GM19452 (cell line): ENCODE results near the gene RAPGEF1.
A peak's percentile ranks its signal among the peaks of the same experiment; 100 is the strongest.
"Not testable (repeated sequence)": the region's sequence is repeated elsewhere in the genome, so short reads cannot be mapped to it uniquely, and the experiment has no call there.

Source experiments
- ATAC-seq: cut with Tn5 transposase; IDR thresholded peaks from one replicate; pipeline ENCODE4 v1.9.1; 2021; ENCODE audit not compliant: unreplicated experiment

Gene RAPGEF1

DNA sequence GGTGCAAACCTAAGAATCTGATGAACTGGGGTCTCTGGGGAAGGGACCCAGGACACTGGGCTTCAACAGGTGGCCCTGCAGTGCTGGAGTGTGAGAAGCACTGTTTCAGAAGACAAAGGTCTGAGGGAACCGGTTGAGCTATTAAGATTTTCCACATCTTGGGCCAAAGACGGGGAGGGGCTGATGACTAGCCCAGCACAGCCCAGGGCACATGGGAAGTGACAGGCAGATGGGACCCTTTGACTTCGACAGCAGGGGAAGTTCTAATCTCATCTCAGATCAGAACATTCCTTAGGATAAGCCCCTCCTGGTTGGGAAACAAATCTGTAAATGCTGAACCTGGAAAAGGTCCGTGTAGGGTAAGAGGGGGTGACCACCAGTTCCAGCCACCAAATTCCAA lies 67.4 kb downstream of the RAPGEF1 start:
- no peak for ATAC-seq

DNA sequence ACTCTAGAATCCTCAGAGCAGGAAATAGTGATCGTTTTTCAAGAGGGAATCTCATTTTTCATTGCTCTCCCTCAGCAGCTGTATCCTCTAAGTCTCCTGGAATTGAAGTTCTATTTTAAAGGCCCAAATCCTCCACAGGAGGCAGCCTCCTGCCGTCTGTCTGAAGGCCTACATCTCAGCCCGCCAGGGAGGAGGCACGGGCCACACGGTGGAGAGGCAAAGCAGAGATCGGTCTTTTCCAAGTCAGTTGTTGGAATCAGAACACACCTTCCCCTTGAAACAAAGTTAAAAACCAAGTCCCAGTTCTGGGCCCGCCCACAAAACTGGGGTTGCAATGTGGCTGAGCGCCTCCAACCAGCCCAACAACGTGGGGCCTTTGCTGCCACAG lies 68.7 kb downstream of the RAPGEF1 start:
- ATAC-seq, result no peak

DNA sequence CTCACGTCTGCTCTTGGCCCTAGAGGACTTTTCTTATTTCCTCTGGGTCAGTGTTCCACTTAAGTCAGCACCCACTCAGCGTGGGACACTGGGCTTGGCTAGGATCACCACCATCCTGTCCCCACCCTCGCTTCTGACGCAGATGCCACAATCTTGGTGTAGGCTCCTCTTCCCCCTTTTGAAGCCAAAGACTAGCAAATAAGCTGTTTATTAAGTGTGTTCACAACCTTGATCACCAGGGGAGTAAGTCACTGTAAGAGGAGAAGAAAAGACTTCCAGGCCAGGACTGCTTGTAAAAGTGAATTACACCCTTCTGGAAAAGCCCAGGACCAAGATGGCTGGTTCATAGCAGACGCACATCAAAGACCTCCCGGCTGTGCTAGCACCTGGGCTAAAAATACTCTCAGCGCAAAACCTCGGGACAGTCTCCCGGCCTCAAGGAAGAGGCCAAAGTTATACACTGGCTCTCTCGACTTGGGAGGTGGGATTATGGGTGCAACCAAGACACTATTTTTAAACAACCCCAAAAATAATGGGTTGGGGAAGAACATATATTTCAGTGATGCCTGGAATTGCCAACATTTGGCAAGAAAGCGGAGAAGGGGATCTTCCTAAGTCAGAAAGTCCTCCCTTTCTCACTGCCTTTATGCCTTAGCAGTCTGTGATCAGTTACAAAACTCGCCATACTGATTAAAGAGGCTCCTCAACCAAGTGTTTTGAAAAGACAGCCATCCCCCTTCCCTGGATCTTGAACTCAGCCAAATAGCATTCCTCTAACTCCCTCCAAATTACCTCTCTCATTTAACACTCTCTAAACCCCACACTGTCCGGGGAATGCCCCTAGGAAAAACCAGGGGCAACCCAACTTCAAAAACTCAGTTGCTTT lies 69.4 kb downstream of the RAPGEF1 start:
- no peak for ATAC-seq

DNA sequence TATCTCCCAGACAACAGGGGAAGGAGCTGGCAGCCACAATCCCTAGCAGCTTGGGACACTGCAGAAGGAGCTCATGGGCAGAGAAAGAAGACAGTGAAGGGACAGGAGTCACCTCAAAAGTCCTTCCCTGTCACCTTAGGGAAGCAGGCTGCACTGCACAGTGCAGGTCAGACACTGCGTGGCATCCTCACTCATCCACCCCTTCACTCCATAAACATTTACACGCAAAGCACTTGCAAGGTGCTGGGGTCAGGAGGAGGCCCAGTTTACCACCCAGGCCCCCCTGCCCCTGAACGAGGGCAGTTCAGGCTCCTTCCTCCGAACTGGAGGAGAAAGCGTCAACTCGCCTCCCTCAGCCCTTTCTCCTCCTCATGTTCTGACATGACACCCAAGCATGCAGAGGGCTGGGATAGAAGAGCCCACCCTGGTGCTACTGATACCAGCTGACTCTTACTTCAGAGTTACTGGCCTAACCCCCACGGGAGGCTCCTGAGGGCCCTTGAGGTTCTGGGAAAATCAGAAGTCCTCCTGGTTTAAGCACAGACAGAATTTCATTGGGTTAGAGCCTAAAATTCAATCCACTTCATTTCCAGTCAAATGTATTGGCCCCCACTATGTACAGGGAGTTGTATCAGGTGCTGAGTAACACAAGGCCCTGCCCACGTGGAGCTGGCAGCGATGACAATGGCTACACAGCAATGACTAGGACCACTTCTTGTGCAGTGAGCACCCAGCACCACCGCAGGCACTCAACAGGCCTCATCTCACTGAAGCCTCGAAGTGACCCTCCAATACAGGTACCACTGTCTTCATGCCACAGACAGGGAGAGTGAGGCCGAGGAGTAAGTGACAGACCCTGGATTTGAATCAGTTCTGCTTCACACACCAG lies 70.4 kb downstream of the RAPGEF1 start:
- no peak for ATAC-seq

DNA sequence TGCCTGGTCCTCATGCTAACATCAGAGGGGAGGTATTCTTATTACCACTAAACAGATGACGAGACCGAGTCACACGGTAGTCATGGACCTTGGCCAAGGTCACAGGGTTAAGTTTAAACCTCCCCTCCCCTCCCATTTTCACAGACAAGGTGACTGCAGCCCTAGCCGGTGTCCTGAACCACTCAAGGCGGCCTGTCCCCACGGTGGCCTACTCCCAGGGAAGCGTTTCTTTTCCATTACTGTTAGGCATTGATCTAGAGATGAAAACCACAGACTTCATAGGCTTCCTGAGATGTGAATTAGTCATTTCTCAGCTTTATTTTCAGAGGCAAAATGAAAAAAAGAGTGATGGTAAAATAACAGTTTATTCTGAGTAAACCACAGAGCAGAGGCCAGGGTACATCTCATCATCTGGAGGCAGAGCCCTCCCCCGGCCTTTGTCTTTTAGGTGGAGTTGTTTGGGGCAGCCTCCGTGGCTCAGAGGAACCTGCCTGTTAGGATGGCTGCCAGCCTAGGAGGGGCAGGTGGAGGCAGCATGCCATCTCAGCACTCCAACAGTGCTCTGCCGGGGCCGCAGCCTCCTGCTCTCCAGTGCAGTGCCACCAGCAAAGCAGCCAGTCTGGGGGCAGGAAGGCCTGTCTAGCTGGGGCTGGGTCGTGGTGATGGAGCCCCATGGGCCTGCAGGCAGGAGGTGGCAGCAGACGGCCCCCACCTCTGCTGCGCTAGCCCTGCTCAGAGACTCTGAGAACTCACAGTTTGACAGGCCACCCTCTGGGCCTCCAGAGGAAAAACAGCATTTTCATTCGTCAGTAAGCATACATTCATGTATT lies 71.2 kb downstream of the RAPGEF1 start:
- ATAC-seq, result peak; percentile 42

DNA sequence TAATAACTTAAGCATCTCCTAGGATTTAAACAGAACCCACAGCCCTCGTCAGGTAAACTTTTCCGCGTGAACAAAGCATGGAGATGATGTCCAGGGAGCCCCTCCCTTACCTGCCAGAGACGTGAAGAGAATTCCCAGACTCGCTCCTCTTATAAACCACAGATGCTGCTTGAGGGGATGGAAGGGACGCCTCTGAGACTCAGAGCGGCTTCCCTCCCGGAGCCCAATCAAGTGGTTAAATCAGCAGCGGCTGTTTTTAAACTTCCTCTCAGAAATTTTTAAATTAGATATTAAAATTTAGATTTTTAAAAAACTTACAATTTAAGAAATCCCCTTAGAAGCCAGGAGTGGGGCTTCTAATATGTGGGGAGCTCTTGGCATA lies 71.8 kb downstream of the RAPGEF1 start:
- ATAC-seq, result no peak

DNA sequence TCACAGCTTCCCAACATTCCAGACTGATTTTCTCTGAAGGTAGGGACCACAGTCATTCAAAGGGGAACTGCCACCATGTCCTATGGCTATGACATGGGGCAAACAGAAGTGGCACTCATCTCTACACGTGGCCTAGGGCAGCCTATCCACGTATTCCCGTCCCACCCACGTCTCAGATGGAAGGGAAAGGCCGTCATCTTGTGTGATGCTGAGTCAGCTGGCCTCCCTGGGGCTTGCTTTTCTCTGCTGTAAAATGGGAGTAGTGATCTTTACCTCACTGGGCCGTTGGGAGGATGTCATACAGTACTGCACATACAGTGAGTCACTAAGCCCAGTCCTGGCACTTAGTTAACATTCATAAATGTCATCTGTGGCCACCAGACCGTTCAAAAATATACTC lies 72.3 kb downstream of the RAPGEF1 start:
- no peak for ATAC-seq

DNA sequence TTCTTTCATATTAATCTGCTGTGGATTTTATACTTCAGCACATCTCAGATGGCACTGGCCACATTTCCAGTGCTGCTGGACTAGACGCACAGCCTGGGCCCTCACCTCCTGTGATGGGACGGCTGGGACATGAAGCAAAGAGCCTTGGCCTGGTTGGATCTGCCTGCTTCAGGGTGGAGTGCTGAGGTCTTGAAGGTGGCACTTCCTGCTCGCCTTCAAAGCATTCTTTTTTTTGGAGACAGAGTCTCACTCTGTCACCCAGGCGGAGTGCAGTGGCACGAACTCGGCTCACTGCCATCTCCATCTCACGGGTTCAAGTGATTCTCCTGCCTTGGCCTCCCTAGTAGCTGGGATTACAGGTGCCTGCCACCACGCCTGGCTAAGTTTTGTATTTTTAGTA lies 73.1 kb downstream of the RAPGEF1 start:
- no peak for ATAC-seq

DNA sequence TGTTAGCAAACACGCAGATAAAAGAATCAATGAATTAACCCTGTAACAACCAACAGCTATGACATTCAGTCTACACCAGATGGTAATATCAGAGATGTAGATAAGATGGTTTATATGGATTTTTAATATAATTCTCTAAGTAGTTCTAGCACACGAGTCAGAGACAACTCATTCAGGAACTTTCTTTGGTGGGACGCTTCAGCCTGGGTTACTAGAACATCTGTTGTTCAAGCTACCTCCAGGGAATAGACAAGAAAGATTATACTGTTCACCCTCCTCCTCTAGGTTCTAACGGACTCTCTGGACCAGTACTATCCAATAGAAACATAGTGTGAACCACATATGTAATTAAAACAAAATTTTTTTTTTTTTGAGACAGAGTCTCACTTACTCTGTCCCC lies 73.8 kb downstream of the RAPGEF1 start:
- no peak for ATAC-seq

DNA sequence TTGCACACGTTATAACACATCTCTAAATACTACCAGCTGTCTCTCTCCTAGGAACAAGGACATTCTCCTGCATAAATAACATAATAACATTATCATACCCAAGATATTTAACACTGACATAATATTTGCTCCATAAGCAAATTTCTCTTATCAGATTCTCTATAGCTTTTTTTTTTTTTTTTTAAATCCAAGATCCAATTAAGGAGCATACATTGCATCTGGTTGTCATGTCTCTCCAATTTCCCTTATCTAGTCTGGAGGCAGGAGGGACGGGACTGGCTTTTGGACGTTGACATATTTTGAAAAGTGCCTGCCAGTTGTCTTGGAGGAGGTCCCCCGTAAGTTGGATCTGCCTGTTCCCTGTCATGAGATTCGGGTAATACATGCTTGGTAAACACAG lies 76.6 kb downstream of the RAPGEF1 start:
- ATAC-seq, result no peak

DNA sequence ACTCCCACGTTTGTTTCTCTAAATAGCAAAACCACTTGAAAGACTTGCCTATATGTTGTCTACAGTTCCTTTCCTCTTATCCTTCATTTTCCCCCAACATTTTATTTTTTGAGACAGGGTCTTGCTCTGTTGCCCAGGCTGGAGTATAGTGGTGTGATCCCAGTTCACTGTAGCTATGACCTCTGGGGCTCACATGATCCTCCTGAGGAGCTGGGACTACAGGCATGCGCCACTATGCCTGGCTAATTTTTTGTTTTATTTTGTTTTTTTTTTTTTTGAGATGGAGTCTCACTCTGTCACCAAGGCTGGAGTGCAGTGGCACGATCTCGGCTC lies 77.6 kb downstream of the RAPGEF1 start:
- ATAC-seq, result not testable (repeated sequence)

DNA sequence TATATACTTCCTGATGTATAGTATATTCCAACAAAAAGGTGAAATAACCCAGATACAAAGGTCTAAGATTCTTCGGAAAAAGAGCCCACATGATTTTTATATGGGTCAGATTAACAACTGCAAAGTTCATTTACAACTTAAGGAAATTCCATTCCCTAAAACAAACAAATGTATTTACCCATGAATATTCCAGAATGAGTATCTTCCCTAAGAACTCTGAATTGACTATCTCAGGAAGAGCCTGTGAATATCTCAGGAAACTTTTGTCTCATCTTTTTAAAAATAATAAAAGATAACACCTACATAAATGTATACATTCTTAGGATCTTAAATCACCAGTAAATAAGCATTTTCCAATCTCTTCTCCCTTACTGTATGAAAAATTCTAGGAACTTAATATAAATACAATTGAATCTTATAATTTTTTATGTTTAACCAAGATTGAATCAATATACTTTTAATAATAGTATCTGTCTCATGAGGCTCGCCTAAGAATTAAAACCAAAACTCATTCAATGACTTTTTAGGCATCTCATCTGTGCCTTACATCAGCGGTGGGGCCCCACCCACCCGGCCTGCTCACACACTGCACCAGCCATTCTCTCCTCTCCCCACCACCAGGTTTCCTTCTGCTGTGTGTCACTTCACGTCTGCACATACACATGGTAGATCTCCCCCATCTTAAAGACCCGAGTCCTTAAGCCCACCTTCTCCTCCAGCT lies 78.1 kb downstream of the RAPGEF1 start:
- no peak for ATAC-seq

DNA sequence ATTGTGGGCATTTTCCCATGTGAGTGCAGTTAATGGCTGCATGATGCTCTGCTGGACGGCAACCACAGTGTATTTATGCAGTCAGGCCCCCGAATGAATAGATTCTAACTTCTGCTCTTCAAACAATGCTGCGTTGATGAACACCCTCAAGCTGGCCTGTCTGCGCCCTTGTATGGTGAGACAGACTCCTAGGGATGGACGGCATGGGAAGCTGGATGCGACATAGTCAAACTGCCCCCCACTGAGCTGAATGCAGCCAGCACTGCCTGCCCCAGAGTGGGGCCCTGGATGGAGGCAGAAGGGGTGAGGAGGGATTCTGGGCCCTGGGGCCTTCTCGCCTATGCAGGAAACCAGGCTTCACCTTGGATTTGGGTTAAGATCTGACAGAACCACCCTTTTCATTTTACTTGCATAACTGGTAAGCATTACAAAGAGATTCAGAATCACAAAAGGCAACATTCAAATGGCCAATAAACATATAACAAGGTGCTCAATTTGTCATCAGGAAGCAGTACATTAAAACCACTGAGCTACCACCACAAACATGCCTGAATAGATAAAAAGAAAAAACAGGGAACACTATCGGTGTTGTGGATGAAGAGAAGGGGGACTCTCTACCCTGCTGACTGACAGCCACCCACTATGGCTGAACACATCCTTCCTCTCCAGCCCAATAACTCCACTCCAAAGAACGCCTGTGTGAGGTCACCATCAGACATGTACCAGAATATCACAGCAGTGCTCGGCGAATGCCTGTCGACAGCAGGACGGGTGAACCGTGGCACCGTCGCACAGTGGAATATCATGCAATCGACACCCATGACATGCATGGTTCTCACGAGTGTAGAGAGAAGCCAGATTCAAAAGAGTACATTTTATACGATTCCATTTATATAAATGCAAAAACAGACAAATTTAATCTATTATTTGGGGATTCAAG lies 79.1 kb downstream of the RAPGEF1 start:
- ATAC-seq, result no peak

DNA sequence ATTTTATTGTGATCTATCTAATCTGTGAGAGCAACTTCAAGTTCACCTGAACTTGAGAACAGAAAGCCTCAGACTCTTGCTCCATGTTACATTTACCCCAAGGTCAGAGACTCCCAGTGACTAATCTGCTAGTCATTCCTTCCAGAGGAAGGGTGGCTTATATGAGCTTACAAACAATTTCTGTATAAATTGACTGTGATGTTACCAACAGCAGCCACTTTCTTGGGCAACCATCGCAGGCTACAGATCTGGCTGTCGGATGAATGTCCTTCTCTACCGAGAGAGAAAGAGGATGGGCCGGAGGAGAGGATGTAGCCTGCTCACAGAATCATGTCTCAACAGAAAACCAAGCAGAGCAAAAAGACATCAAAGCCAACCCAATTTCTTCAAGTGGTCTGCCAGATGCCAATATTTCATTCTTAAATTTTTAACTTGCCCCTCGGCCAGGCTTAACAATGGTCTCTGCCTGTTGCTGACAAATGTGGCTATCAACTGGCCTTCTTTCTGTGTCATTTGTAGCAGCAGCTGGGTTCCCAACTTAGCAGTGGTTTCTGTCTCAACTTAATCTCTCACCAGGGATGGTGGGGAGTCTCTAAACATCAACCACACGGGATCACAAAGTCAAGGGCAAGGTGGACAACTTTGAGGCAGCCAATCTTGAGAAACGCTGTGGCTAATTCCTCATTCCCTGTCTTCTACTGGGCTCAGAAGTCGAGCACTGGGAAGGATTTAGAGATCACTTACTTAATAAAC lies 81.3 kb downstream of the RAPGEF1 start:
- no peak for ATAC-seq

DNA sequence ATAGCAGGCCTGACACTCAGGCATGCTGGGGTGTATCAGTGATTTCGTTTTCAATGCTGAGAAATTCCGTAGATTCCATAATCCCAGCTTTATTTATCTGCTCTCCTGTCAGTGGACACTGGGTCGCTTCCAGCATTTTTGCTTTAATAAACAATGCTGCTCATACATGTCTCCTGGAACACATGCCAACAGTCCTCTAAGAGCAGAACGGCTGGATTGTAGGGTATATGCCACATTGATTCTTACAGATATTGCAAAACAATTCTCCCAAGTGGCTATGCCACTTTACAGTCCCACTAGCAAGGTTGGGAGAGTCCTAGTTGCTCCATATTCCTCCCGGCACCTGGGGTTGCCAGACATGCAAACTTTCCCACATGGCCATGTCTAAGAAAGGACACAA lies 81.9 kb downstream of the RAPGEF1 start:
- ATAC-seq, result no peak

DNA sequence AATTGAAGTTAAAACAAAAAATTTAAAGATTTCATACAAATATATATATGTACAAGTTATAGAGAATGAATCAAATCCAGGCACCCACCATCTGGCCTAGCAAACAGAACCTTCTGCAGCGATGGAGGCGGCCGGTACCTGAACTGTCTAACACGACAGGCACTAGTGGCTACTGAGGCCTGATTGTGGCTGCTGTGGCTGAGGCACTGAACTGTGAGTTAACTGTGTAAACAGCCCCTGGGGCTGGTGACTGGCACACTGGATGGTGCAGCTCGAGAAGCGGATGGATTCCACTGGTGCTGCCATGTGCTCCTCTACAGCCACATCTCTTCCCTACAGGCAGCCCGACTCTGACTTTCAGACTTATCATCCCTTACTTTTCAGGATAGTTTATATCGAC lies 82.4 kb downstream of the RAPGEF1 start:
- no peak for ATAC-seq

DNA sequence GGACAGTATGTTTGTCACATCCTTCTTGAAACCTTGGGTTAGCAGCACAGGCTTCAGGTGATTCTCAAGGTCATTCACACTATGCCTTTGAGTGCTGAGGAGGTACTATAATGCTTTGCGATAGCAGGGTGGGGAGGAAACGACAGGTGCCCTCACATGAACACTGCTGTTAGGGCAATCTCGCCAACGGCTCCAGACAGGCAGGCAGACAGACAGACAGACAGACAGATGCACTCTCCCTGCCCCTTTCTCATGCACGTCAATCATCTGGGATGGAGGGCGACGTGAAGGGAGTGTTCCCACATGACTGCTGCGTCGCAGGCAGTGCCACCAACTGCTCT lies 82.9 kb downstream of the RAPGEF1 start:
- ATAC-seq, result peak; percentile 18

DNA sequence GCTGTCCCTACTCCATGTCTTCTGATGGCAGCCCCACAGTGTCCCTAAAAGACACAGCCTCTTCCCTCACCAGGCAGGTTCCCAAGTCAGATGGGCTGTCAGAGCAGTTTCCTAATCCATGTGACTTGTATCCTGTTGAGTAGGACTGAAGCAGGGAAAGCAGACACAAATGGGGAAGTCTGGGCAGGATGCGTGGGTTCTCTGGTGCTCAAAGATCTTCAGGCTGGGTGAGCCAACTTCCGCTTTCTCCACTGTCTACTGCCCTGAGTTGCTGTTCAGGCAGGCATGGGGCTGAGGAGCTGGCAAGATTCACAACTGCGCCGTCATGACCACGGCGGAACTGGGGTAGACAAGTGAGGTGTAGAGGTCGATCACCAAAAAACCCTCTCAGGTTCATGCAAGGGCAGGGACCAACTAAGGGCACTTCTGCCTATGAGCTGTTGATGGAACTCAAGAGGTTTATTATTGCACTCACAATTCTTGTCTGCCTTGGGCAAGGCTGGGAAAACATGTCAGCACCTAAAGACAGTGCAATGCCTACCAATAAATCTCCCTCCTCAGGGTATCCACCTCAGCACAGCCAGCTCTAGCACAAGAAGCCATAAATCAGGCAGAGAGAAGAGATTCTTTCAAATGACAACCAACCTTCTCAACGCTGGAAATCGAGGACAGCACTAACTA lies 83.4 kb downstream of the RAPGEF1 start:
- peak; percentile 60 for ATAC-seq
